GM12878 (cell line): ENCODE results near the gene HDGF. TPM values are rescaled to one million over a fixed set of nuclear protein-coding genes. Genes with fewer than 3 reads are reported as not detected.

Experiments used
- ATAC-seq: fragments of 200-7000 bp; cut with Tn5 transposase; 3 replicates; pipeline ENCODE4 v1.9.1; 2020; ENCODE audit warnings: mild to moderate bottlenecking, moderate library complexity
- BruUV-seq: library from RNA; stranded (reverse); fragments of 400-500 nt; replicated peaks from 2 replicates; lab custom pipeline; 2021; lab: Mats Ljungman, UMichigan
- CTCF ChIA-PET: fragments of 300-600 bp; sonication (Branson Sonifier 250); formaldehyde crosslinking; extraction: SDS; loops from one replicate; lab custom pipeline; 2021; ENCODE audit warnings: inconsistent platforms; lab: Yijun Ruan, JAX
- POLR2A ChIA-PET: fragments of 350-600 bp; formaldehyde crosslinking; extraction: SDS; loops from one replicate; lab custom pipeline; 2021; ENCODE audit warnings: inconsistent platforms; lab: Charles Lee
- RAD21 ChIA-PET: fragments of 300-600 bp; sonication (Branson Sonifier 250); formaldehyde crosslinking; loops from one replicate; lab custom pipeline; 2023; ENCODE audit warnings: antibody characterized with exemption; ENCODE audit not compliant: unreplicated experiment; lab: Charles Lee
- SMC1A ChIA-PET: fragments of 300-600 bp; sonication (Branson Sonifier 250); formaldehyde crosslinking; loops from one replicate; lab custom pipeline; 2023; ENCODE audit not compliant: unreplicated experiment, uncharacterized antibody; lab: Charles Lee
- DNase-seq: peaks from one replicate; pipeline ENCODE4 v3.0.0-alpha.2; 2011; ENCODE audit warnings: low read depth, low spot score
- FAIRE-seq: peaks from 3 replicates; lab custom pipeline; 2011; peaks lifted over from hg19 to GRCh38; lab: Jason Lieb, UNC
- H2AFZ ChIP-seq: 2 replicates; pipeline ENCODE4 v1.6.0; 2011; ENCODE audit warnings: low read depth, low read length, control low read depth; ENCODE audit not compliant: control insufficient read depth
- H3K27ac ChIP-seq: 2 replicates; pipeline ENCODE4 v1.5.1; 2011; ENCODE audit warnings: control low read depth; ENCODE audit not compliant: control insufficient read depth, insufficient read depth
- H3K27me3 ChIP-seq, 2 experiments: replicated peaks in 1 of 2; 2 replicates each; pipeline versions ENCODE4 v1.6.0 to v1.6.1; 2011; ENCODE audit warnings: low read length in 1 of 2; ENCODE audit not compliant: control insufficient read depth in 2 of 2, insufficient read depth in 2 of 2
- H3K36me3 ChIP-seq, 2 experiments: 2 replicates each; pipeline ENCODE4 v1.5.1; 2011; ENCODE audit warnings: low read length in 1 of 2; ENCODE audit not compliant: control insufficient read depth in 2 of 2, insufficient read depth in 2 of 2
- H3K4me1 ChIP-seq: 2 replicates; pipeline ENCODE4 v1.6.1; 2011; ENCODE audit warnings: mild to moderate bottlenecking, low read length, moderate library complexity, mixed read lengths; ENCODE audit not compliant: control insufficient read depth, insufficient read depth
- H3K4me2 ChIP-seq: 2 replicates; pipeline ENCODE4 v1.6.0; 2011; ENCODE audit warnings: control low read depth; ENCODE audit not compliant: control insufficient read depth, insufficient read depth
- H3K4me3 ChIP-seq: fragments of 200-600 bp; sonication (generic); 2 replicates; pipeline ENCODE4 v1.5.1; 2016
- H3K79me2 ChIP-seq: 2 replicates; pipeline ENCODE4 v1.6.0; 2011; ENCODE audit warnings: low read length; ENCODE audit not compliant: control insufficient read depth, insufficient read depth
- H3K9ac ChIP-seq: 2 replicates; pipeline ENCODE4 v1.8.0; 2011; ENCODE audit warnings: low read length, control low read depth, mixed read lengths; ENCODE audit not compliant: control insufficient read depth, insufficient read depth
- H3K9me3 ChIP-seq: replicated peaks from 3 replicates; pipeline ENCODE4 v1.5.1; 2011; ENCODE audit warnings: mild to moderate bottlenecking, low read length; ENCODE audit not compliant: control insufficient read depth, insufficient read depth
- H4K20me1 ChIP-seq: 2 replicates; pipeline ENCODE4 v1.6.0; 2011; ENCODE audit not compliant: control insufficient read depth, insufficient read depth
- MLLT1 ChIP-seq: fragments of 450-650 bp; IDR thresholded peaks from 2 replicates; pipeline ENCODE4 v1.6.1; 2016; ENCODE audit warnings: mild to moderate bottlenecking
- POLR2A ChIP-seq: IDR thresholded peaks from 2 replicates; pipeline ENCODE4 v1.6.1; 2011; ENCODE audit warnings: low read depth, mild to moderate bottlenecking, low read length
- WGBS: methylation state at CpG from one replicate; pipeline ENCODE4 v1.1.6; 2016; ENCODE audit warnings: low lambda C conversion rate; ENCODE audit not compliant: insufficient replicate concordance, insufficient coverage; ENCODE audit errors: missing lambda C conversion rate; 5-methylcytosine and 5-hydroxymethylcytosine counted together
- in situ Hi-C: fragments of 300-500 bp; cut with MboI; formaldehyde crosslinking; loops from 9 replicates; pipeline ENCODE4 v1.14.3; 2018; ENCODE audit warnings: mixed read lengths
- intact Hi-C: fragments of 100-400 bp; cut with micrococcal nuclease; formaldehyde crosslinking; loops from one replicate; pipeline ENCODE4 v1.14.2; 2022; ENCODE audit not compliant: unreplicated experiment
- polyA plus RNA-seq, 11 experiments: library from polyadenylated mRNA; depleted of rRNA in 4 of 11; unstranded in 6 of 11; stranded (reverse) in 5 of 11; fragments of >200 nt; fragmentation: Nextera tagmentation in 4 of 11; fragmentation: Illumina TruSeq in 1 of 11; extraction: Ambion mirVana in 4 of 11; extraction: Trizol in 1 of 11; gene quantifications; 1 replicate in 1 of 11; 2 replicates in 10 of 11; pipeline versions ENCODE4 v1.2.1 to v1.2.3, GENCODE V29; 2011 to 2016; ENCODE audit warnings: inconsistent platforms in 2 of 11, missing spikeins in 2 of 11, low read depth in 1 of 11
- total RNA-seq, 4 experiments: library from RNA; depleted of rRNA in 3 of 4; stranded (reverse); fragments of >200 nt in 3 of 4; fragmentation: Illumina TruSeq in 1 of 4; extraction: Trizol in 1 of 4; gene quantifications; 2 replicates each; pipeline versions ENCODE4 v1.2.1 to v1.2.3, GENCODE V29; 2013 to 2021

The HDGF gene
- total and polyA plus RNA-seq, 10 of the 15 experiments (the other 5 are each of a cell fraction or from before 2014, with no cell fraction given): 28.3 to 372 (median 209) TPM

GRCh38 chr1:156733989-156734584 lies 17.4 kb downstream of the HDGF start:
- RAD21 ChIA-PET: interaction anchor here (0.6 kb wide), 1 partner anchor 234 kb away, joined by 3 read pairs; the partner anchor contains the start of gene MEF2D
- Histone ChIP-seq H3K36me3 (peaks cover 4 to 17% of the 10 kb centered on the region in 2 experiments), H3K9me3 (no peaks in the 10 kb centered on the region), H3K4me1 (peaks cover 5% of the 10 kb centered on the region; the same call in 1 of the 2 replicates), H2AFZ (no peak overlapping the region), H3K4me3 (no peak overlapping the region), H4K20me1 (no peaks in the 10 kb centered on the region), H3K27me3 (no peaks in the 10 kb centered on the region), H3K79me2 (peaks cover 12% of the 10 kb centered on the region), H3K27ac (no peak overlapping the region), H3K9ac (no peak overlapping the region), H3K4me2 (no peak overlapping the region)
- SMC1A ChIA-PET: no interaction called here
- no peak for ATAC-seq
- CTCF ChIA-PET: no interaction called here
- intact Hi-C loops: no loop called here
- no peak for DNase-seq
- in situ Hi-C loops: no loop called here
- POLR2A ChIA-PET: interaction anchor here (0.5 to 0.7 kb wide), 4 partner anchors 19 to 756 kb away, joined by 3 to 5 read pairs (median 3); no protein-coding TSS in a partner anchor
- 96% methylated on average over 20 of the region's 20 CpGs for WGBS
- no peak for TF ChIP-seq MLLT1
- 0 out of 2 replicates have a peak, but pooled peaks have one; percentile 20 for TF ChIP-seq POLR2A
- FAIRE-seq: no peak
- no TSS peak for BruUV-seq
